K562 (cell line): ENCODE measurements around the gene PARP9. TPM values are rescaled to one million over a fixed set of nuclear protein-coding genes. Genes with fewer than 3 reads are reported as not detected.

Source experiments
- ATAC-seq: fragments of 200-7000 bp; cut with Tn5 transposase; 3 replicates; pipeline ENCODE4 v1.9.1; 2020; ENCODE audit warnings: moderate library complexity
- BruUV-seq: library from RNA; stranded (reverse); fragments of 400-500 nt; replicated peaks from 2 replicates; lab custom pipeline; 2021; lab: Mats Ljungman, UMichigan
- CTCF ChIA-PET: fragments of 300-600 bp; formaldehyde crosslinking; extraction: SDS; loops from one replicate; lab custom pipeline; 2021; ENCODE audit warnings: low intra/inter-chr PET ratio; lab: Yijun Ruan, JAX
- POLR2A ChIA-PET: fragments of 300-600, 350-650 bp; sonication (Branson Sonifier 250); formaldehyde crosslinking; extraction: SDS; loops from one replicate; lab custom pipeline; 2021; ENCODE audit warnings: antibody characterized with exemption, inconsistent platforms; lab: Yijun Ruan, JAX
- DNase-seq, 4 experiments: peaks; one replicate each; pipeline versions ENCODE4 v3.0.0 to v3.0.0-alpha.2; 2011 to 2018; ENCODE audit warnings: low spot score in 3 of 4, mixed read lengths in 3 of 4; ENCODE audit errors: extremely low read depth in 1 of 4
- FAIRE-seq: peaks from 2 replicates; lab custom pipeline; 2011; peaks lifted over from hg19 to GRCh38; lab: Jason Lieb, UNC
- H2AFZ ChIP-seq: 2 replicates; pipeline ENCODE4 v1.6.0; 2011; ENCODE audit warnings: low read depth, low read length, control low read depth, inconsistent platforms
- H3K27ac ChIP-seq: fragments of 200-600 bp; 3 replicates; pipeline ENCODE4 v1.8.0; 2011; ENCODE audit warnings: low read depth, mild to moderate bottlenecking, control low read depth, inconsistent platforms, low read length, moderate library complexity, mixed read lengths; ENCODE audit errors: extremely low read depth
- H3K27me3 ChIP-seq, 2 experiments: fragments of 300-600 bp in 1 of 2; 2 replicates in 1 of 2; 3 replicates in 1 of 2; pipeline versions ENCODE4 v1.6.0 to v1.8.0; 2011; ENCODE audit warnings: inconsistent platforms in 2 of 2, low read length in 2 of 2, mild to moderate bottlenecking in 1 of 2, mixed read lengths in 1 of 2, moderate library complexity in 1 of 2; ENCODE audit not compliant: control insufficient read depth in 2 of 2, insufficient read depth in 2 of 2
- H3K36me3 ChIP-seq: fragments of 300-600 bp; 3 replicates; pipeline ENCODE4 v1.8.0; 2011; ENCODE audit warnings: mild to moderate bottlenecking, low read length, inconsistent platforms; ENCODE audit not compliant: control insufficient read depth, insufficient read depth
- H3K4me1 ChIP-seq, 2 experiments: fragments of 200-600 bp in 1 of 2; replicated peaks in 1 of 2; 2 replicates in 1 of 2; 3 replicates in 1 of 2; pipeline versions ENCODE4 v1.5.1 to v1.8.0; 2011; ENCODE audit warnings: inconsistent platforms in 2 of 2, low read length in 2 of 2, mild to moderate bottlenecking in 1 of 2, mixed read lengths in 1 of 2, moderate library complexity in 1 of 2; ENCODE audit not compliant: control insufficient read depth in 2 of 2, insufficient read depth in 2 of 2
- H3K4me2 ChIP-seq: 2 replicates; pipeline ENCODE4 v1.6.1; 2011; ENCODE audit warnings: low read length, control low read depth, inconsistent platforms, mixed read lengths; ENCODE audit not compliant: insufficient read depth
- H3K4me3 ChIP-seq: fragments of 200-600 bp; sonication (generic), shearing (Covaris generic); 2 replicates; pipeline ENCODE4 v1.5.1; 2016; ENCODE audit warnings: control low read depth, inconsistent platforms
- H3K79me2 ChIP-seq: fragments of 200-600 bp; 3 replicates; pipeline ENCODE4 v1.8.0; 2011; ENCODE audit warnings: low read length, inconsistent platforms; ENCODE audit not compliant: control insufficient read depth, insufficient read depth
- H3K9ac ChIP-seq, 2 experiments: 2 replicates each; pipeline versions ENCODE4 v1.6.0 to v1.6.1; 2011; ENCODE audit warnings: low read depth in 2 of 2, low read length in 2 of 2, control low read depth in 1 of 2, inconsistent platforms in 1 of 2, mild to moderate bottlenecking in 1 of 2, mixed read lengths in 1 of 2; ENCODE audit not compliant: insufficient read depth in 1 of 2
- H3K9me1 ChIP-seq: one replicate; pipeline ENCODE4 v1.6.0; 2011; ENCODE audit warnings: inconsistent platforms, mild to moderate bottlenecking, low read length, moderate library complexity; ENCODE audit not compliant: control insufficient read depth, insufficient read depth
- H3K9me3 ChIP-seq: replicated peaks from 2 replicates; pipeline ENCODE4 v1.5.1; 2011; ENCODE audit warnings: low read depth, low read length, inconsistent platforms; ENCODE audit not compliant: control insufficient read depth, insufficient read depth
- H4K20me1 ChIP-seq: replicated peaks from 2 replicates; pipeline ENCODE4 v1.6.1; 2011; ENCODE audit warnings: low read length, inconsistent platforms, mixed read lengths; ENCODE audit not compliant: control insufficient read depth, insufficient read depth
- CC2D1A ChIP-seq: fragments of 450-650 bp; IDR thresholded peaks from 2 replicates; pipeline ENCODE4 v1.6.1; 2017; ENCODE audit warnings: mild to moderate bottlenecking
- CREM ChIP-seq: IDR thresholded peaks from 2 replicates; pipeline ENCODE4 v1.6.1; 2014; ENCODE audit warnings: antibody characterized with exemption, low read depth
- EP300 ChIP-seq: IDR thresholded peaks from 2 replicates; pipeline ENCODE4 v1.6.1; 2012; ENCODE audit warnings: low read length, improper control_type of control experiment
- GABPA ChIP-seq: fragments of 200-800 bp; sonication (Bioruptor generic); conservative IDR thresholded peaks from 2 replicates; pipeline ENCODE4 v1.6.1; 2016; ENCODE audit warnings: low read depth, missing genetic modification characterization, missing compliant biosample characterization
- KDM5B ChIP-seq: fragments of 200-600 bp; sonication (generic); IDR thresholded peaks from 2 replicates; pipeline ENCODE4 v1.6.1; 2012; ENCODE audit warnings: low read depth, mild to moderate bottlenecking, moderate library complexity, low read length, control low read depth, inconsistent platforms; ENCODE audit not compliant: insufficient replicate concordance
- L3MBTL2 ChIP-seq: fragments of 450-650 bp; IDR thresholded peaks from 2 replicates; pipeline ENCODE4 v1.6.1; 2016; ENCODE audit warnings: mild to moderate bottlenecking, moderate library complexity
- MAZ ChIP-seq, 2 experiments: fragments of 450-650 bp in 1 of 2; sonication (generic) in 1 of 2; formaldehyde crosslinking; IDR thresholded peaks in 1 of 2; conservative IDR thresholded peaks in 1 of 2; 2 replicates each; pipeline versions ENCODE4 v1.4.0 to v1.5.0; 2020; ENCODE audit warnings: mild to moderate bottlenecking in 1 of 2, missing genetic modification reagents in 1 of 2
- NONO ChIP-seq, 2 experiments: fragments of 200-400 bp in 1 of 2; fragments of 450-650 bp in 1 of 2; formaldehyde crosslinking in 1 of 2; IDR thresholded peaks; 2 replicates each; pipeline ENCODE4 v1.6.1; 2017; ENCODE audit warnings: low read depth in 2 of 2, mild to moderate bottlenecking in 2 of 2, moderate library complexity in 2 of 2, low read length in 1 of 2
- OTX1 ChIP-seq: fragments of 450-650 bp; formaldehyde crosslinking; IDR thresholded peaks from 2 replicates; pipeline ENCODE4 v1.4.0; 2022; ENCODE audit warnings: mild to moderate bottlenecking
- RNF2 ChIP-seq: sonication (generic); IDR thresholded peaks from 2 replicates; pipeline ENCODE4 v1.6.1; 2016
- SMAD4 ChIP-seq: fragments of 250-450 bp; sonication (Bioruptor Pico); conservative IDR thresholded peaks from 2 replicates; pipeline ENCODE4 v1.8.0; 2021; ENCODE audit warnings: inconsistent platforms, mild to moderate bottlenecking, moderate library complexity
- SMARCA4 ChIP-seq: fragments of 450-650 bp; IDR thresholded peaks from 2 replicates; pipeline ENCODE4 v1.6.1; 2016
- SPI1 ChIP-seq: IDR thresholded peaks from 2 replicates; pipeline ENCODE4 v1.6.1; 2011; ENCODE audit warnings: low read depth, low read length, control low read depth, borderline replicate concordance
- YY1 ChIP-seq, 3 experiments: IDR thresholded peaks; 2 replicates each; pipeline ENCODE4 v1.6.1; 2011; ENCODE audit warnings: low read length in 2 of 3, mild to moderate bottlenecking in 2 of 3, moderate library complexity in 2 of 3, borderline replicate concordance in 1 of 3, control low read depth in 1 of 3, low read depth in 1 of 3; ENCODE audit not compliant: insufficient read depth in 3 of 3, insufficient replicate concordance in 2 of 3, control insufficient read depth in 1 of 3, insufficient read length in 1 of 3; ENCODE audit errors: extremely low read depth in 1 of 3
- ZBTB7A ChIP-seq: IDR thresholded peaks from 2 replicates; pipeline ENCODE4 v1.6.1; 2011; ENCODE audit warnings: low read depth, mild to moderate bottlenecking, low read length, moderate library complexity, borderline replicate concordance; ENCODE audit not compliant: control insufficient read depth
- ZFX ChIP-seq: sonication (generic); formaldehyde crosslinking; IDR thresholded peaks from 2 replicates; pipeline ENCODE4 v1.8.0; 2022; ENCODE audit warnings: mild to moderate bottlenecking, missing genetic modification reagents, moderate library complexity
- ZNF24 ChIP-seq: fragments of 450-650 bp; IDR thresholded peaks from 2 replicates; pipeline ENCODE4 v1.6.1; 2016
- ZNF655 ChIP-seq: fragments of 250-450 bp; sonication (Bioruptor Pico); IDR thresholded peaks from 2 replicates; pipeline ENCODE4 v1.5.0; 2021
- WGBS: fragments of 100-300 bp; shearing (Covaris generic); methylation state at CpG from one replicate; pipeline ENCODE4 v1.1.6; 2016; ENCODE audit warnings: low coverage, mixed read lengths; ENCODE audit not compliant: insufficient coverage; ENCODE audit errors: missing lambda C conversion rate; 5-methylcytosine and 5-hydroxymethylcytosine counted together
- in situ Hi-C: fragments of 300-500 bp; cut with MboI; formaldehyde crosslinking; loops from 4 replicates; pipeline ENCODE4 v1.15.0; 2018; ENCODE audit warnings: inconsistent platforms, mixed read lengths
- intact Hi-C: fragments of 100-400 bp; cut with micrococcal nuclease; formaldehyde crosslinking; loops from 2 replicates; pipeline ENCODE4 v1.14.2; 2022
- polyA plus RNA-seq, 8 experiments: library from polyadenylated mRNA; depleted of rRNA in 4 of 8; stranded (reverse) in 5 of 8; unstranded in 3 of 8; fragments of >200 nt; fragmentation: Nextera tagmentation in 2 of 8; fragmentation: Illumina TruSeq in 1 of 8; extraction: Ambion mirVana in 2 of 8; extraction: Trizol in 1 of 8; gene quantifications; 2 replicates each; pipeline versions ENCODE4 v1.2.1 to v1.2.3, GENCODE V29; 2011 to 2014; ENCODE audit warnings: inconsistent platforms in 1 of 8, missing spikeins in 1 of 8
- total RNA-seq, 7 experiments: library from RNA; depleted of rRNA in 6 of 7; stranded (reverse); fragments of >200 nt in 6 of 7; fragmentation: Illumina TruSeq in 2 of 7; extraction: Trizol in 2 of 7; gene quantifications; 2 replicates each; pipeline versions ENCODE4 v1.2.1 to v1.2.3, GENCODE V29; 2011 to 2021; ENCODE audit warnings: low replicate concordance in 1 of 7

The PARP9 gene
- total and polyA plus RNA-seq, 9 of the 15 experiments (the other 6 are each of a cell fraction or from before 2014, with no cell fraction given), result 2.1 to 4.8 (median 3.4) TPM

GRCh38 chr3:122515020-122515468, 49.1 kb downstream of the PARP9 start (continued):
- TF ChIP-seq MAZ (CRISPR knock-in tag; conservative IDR thresholded peaks at IDR 0.05 in 1 of 2, IDR thresholded peaks at IDR 0.05 in 1 of 2) (no peak), ZNF24 (peak; percentile 67), RNF2 (no peak), GABPA (tag) (peak; percentile 41; the same call in 1 of the 2 replicates), ZBTB7A (peak; percentile 82; the same call in 1 of the 2 replicates), EP300 (no peak)

- DNase-seq, result peak; percentile 83 to 87 (median 85)
- peaks cover 52% of the 10 kb centered on the region for H3K79me2 ChIP-seq
- H3K9me3 ChIP-seq, result no peaks in the 10 kb centered on the region
- CTCF ChIA-PET, result no interaction called here
- POLR2A ChIA-PET, result interaction anchor here (0.9 to 1.4 kb wide), 4 partner anchors 10 to 514 kb away, joined by 3 read pairs; no protein-coding TSS in a partner anchor
- peak within 1 kb of the TSS; percentile 97 for H2AFZ ChIP-seq
- no TSS peak for BruUV-seq
- peak within 1 kb of the TSS; percentile 96 for H3K27ac ChIP-seq
- H3K4me3 ChIP-seq, result peak within 1 kb of the TSS; percentile 75
- peak; percentile 90 for ATAC-seq
- intact Hi-C loops (loop anchor here (5.0 kb wide), 1 partner anchor 57 kb away; no protein-coding TSS in a partner anchor), in situ Hi-C loops (no loop called here)
- H3K4me1 ChIP-seq, result peaks cover 8 to 11% of the 10 kb centered on the region in 2 experiments; a peak in 4 of 5 replicates
- 0% methylated on average over 37 of the region's 109 CpGs for WGBS
- FAIRE-seq, result peak; percentile 84
- H3K9me1 ChIP-seq, result no peaks in the 10 kb centered on the region
- no peaks in the 10 kb centered on the region for H3K27me3 ChIP-seq
- peak within 1 kb of the TSS; percentile 74 for H3K4me2 ChIP-seq
- H3K9ac ChIP-seq, result peak within 1 kb of the TSS; percentile 86 to 94
- peaks cover 9% of the 10 kb centered on the region; the same call in 1 of the 2 replicates for H4K20me1 ChIP-seq
- H3K36me3 ChIP-seq, result no peaks in the 10 kb centered on the region
- TF ChIP-seq ZNF655 (CRISPR knock-in tag), result no peak
- TF ChIP-seq ZFX (CRISPR knock-in tag), result peak; percentile 99
- TF ChIP-seq KDM5B, result peak; percentile 82
- 0 out of 2 replicates have a peak, but pooled peaks have one; percentile 5 for TF ChIP-seq SMARCA4
- TF ChIP-seq YY1 (IDR thresholded peaks at IDR 0.05; ENCODE audit: borderline replicate concordance in 1 of 3, control insufficient read depth in 1 of 3, extremely low read depth in 1 of 3, insufficient read depth in 3 of 3, insufficient read length in 1 of 3, insufficient replicate concordance in 2 of 3, low read depth in 1 of 3, low read length in 2 of 3), result peak in 2 of 3 experiments; percentile 35 to 50
- TF ChIP-seq CREM, result peak; percentile 75
- TF ChIP-seq SPI1, result no peak
- TF ChIP-seq NONO (IDR thresholded peaks at IDR 0.05; ENCODE audit: low read depth in 2 of 2, low read length in 1 of 2), result peak; percentile 63 to 84; a peak in 3 of 4 replicates
- no peak for TF ChIP-seq CC2D1A
- peak; percentile 61; the same call in 1 of the 2 replicates for TF ChIP-seq SMAD4
- TF ChIP-seq OTX1 (CRISPR knock-in tag), result no peak
- TF ChIP-seq L3MBTL2, result peak; percentile 86
Measured at GRCh38 chr3:122514123-122515019, 49.7 kb downstream of the PARP9 start, which contains the start of gene KPNA1. KPNA1 (minus strand) TSS chr3:122514939; CDS start chr3:122496565, 18,374 bp downstream.
